CD4-positive, alpha-beta T cell treated with Interleukin-15 for 4 hours (primary cell): ENCODE measurements around the gene HLA-DRA.
A peak's percentile ranks its signal among the peaks of the same experiment; 100 is the strongest.
"Not testable (repeated sequence)": the region's sequence is repeated elsewhere in the genome, so short reads cannot be mapped to it uniquely, and the experiment has no call there.

Experiments used
- DNase-seq: peaks from one replicate; pipeline ENCODE4 v3.0.0-alpha.2; 2020; ENCODE audit warnings: low spot score

Gene HLA-DRA

DNA sequence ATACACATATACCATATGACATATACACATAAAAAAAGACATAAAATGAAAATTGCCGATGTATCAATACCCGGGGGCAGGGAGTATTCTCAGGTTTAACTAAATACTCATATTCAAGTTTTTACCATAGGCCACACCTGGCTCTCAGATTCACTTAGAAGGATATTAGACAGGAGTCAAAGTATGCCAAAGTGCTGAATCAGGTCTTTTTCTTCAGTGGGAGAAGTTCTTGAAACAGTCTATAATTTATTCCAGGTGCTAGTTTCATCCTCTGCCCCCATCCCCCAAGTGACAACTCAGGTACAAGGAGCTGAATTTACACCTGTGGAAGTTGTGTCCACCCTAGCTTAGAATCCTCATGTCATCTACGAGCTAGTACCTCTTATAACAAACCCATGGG, 8.5 kb upstream of the HLA-DRA start:
- DNase-seq, result no peak

DNA sequence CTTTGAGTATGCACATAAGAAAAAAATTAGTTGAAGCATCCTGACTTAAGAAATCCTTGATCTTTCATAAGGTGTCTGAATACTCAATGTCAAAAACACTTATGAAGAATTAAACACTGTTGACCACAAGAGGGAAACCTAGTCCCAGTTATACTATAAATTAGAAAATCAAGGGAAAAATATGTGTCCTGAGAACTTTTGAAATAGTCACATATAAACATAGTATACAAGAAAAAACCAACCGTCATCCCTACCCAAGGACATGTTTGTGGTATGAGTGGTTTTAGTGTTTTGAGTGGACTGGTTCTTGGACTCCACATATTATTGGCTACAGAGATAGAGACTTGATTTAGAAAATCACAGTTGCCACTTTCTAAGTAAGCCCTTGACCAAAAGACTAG, 7.6 kb upstream of the HLA-DRA start:
- peak; percentile 40 for DNase-seq

DNA sequence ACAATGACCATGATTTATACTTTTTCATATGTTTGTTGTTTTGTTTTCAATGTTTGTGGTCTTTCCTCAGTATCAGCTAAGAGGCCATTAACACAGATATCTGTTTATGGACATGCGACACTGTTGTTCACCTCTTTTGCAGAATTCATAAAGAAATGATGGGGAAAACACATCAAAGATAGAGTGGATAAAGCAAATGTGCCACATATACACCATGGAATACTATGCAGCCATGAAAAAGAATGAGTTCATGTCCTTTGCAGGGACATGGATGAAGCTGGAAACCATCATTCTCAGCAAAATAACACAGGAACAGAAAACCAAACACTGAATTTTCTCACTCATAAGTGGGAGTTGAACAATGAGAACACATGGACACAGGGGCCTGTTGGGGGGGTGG, 5.7 kb upstream of the HLA-DRA start:
- DNase-seq, result not testable (repeated sequence)

DNA sequence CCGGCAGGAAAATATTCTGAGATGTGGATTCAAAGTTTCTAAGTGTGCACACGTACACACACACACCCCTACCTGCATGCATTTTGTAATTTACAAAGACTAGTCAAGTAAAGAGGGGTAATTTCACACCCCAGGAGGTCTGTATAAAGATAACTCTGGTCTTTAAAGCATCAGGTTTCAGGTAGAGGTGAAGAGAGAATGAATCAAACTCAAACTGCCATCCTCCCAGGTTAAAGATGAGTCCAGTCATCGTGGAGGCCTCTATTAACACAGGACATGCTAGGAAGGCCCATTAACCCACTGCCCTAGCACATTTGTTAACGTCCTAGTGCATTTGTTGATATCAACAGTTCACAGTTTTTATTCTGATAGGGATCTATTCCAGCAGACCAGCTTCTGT, 3.5 kb upstream of the HLA-DRA start:
- DNase-seq, result no peak

DNA sequence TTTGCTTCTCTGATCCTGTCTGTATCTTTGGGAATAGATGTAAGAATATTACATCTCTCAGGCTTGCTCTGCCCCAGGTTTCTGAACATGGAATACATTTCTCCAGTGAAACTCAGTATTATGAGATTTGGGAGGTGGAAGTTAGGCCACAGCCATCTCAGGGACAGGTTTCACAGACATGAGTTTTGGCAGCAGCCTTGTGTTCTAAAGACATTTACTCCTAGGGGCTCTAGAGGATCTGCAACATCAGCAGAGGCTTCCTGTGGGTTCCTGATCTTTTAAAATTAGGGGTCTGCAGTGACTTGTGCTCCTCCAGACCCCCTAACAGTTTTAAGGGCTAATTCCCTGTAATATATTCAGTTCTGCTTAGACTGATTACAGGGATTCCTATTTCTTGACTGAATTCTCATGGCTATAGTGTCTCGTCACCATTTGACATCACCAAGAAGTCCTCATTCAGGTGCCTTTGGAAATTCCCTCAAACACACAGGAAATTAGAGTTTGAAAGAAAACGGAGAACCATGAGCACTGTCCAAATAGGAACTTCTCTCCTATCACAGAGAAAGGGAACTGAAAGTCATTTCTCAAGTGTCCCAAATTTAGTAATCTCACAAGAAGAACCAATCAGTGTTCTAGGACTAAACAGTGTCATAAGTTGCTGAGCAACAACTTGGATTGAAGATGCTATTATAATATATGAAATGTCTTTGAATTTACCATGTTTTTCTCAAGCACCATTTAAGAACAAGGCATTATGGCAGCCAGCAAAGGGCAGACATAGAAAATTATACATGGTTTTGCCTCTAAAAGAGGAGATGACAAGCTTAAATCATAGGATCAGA, 2.5 kb upstream of the HLA-DRA start:
- DNase-seq, result peak; percentile 39

DNA sequence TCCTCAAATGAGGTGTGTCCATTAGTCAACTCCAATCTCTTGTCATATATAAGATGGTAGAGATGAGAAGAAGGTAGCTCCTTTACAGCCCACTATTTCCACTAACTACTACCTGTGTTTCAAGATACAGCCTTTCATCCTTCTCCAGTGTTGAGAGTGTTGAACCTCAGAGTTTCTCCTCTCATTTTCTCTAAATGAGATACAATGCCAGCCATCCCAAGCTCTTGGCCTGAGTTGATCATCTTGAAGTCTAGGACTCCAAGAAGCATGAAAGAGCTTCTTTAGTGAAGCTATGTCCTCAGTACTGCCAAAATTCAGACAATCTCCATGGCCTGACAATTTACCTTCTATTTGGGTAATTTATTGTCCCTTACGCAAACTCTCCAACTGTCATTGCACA, 548 bp upstream of the HLA-DRA start:
- DNase-seq, result no peak

DNA sequence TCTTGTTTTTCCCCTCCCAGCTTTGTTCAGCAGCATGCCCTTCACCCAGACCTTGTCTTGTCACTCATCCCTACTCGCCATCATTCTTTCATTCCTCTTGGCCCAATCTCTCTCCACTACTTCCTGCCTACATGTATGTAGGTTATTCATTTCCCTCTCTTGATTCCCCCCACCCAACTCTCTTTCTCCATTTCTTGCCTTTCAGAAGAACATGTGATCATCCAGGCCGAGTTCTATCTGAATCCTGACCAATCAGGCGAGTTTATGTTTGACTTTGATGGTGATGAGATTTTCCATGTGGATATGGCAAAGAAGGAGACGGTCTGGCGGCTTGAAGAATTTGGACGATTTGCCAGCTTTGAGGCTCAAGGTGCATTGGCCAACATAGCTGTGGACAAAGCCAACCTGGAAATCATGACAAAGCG, 2.6 kb downstream of the HLA-DRA start:
- no peak for DNase-seq

DNA sequence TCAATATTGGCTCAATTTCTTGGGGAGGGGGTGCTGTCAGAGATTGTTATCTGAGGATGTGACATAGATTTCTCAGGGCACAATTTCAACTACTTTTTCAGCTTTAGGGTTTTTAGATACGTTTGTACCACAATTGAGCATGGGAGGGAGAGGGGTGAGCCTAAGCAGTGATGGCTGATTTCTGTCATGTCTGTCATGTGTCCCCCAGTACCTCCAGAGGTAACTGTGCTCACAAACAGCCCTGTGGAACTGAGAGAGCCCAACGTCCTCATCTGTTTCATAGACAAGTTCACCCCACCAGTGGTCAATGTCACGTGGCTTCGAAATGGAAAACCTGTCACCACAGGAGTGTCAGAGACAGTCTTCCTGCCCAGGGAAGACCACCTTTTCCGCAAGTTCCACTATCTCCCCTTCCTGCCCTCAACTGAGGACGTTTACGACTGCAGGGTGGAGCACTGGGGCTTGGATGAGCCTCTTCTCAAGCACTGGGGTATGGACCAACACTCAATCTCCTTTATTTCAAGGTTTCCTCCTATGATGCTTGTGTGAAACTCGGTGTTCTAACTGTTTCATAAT, 3.4 kb downstream of the HLA-DRA start:
- no peak for DNase-seq

DNA sequence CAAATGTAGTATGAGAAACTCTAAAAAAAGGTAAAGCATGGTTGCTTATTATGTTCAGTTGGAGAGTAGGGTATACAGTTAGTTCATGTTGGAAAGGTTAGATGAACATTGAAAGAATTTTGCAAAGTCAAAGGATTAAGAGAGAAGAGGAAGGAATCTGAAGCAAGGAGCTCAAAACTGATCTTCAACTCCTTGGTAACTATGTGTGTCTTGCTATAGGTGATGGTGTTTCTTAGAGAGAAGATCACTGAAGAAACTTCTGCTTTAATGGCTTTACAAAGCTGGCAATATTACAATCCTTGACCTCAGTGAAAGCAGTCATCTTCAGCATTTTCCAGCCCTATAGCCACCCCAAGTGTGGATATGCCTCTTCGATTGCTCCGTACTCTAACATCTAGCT, 4.7 kb downstream of the HLA-DRA start:
- no peak for DNase-seq

DNA sequence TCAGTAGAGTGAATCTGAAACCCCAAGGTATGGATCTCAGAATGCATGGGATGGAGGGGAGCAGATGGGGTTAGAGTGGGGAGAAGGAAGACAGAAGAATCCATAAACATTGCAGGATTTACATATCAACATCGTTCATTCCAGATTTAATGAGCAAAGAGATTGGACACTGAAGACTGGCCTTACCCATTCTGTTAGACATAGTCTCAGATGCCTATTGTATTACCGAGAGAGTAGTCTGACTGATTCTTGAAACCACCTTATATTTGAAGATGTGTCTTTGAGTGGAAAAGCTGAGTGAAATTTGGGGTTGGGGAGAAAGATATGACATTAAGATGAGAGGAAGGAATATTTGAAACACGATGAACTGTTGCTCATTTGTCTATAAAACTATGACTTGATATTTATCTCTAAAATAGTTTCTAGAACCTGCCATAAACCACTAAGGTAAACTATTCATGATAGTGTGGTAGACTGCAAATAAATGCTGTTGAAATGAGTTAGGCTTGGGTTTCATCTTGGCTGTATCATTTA, 5.7 kb downstream of the HLA-DRA start:
- no peak for DNase-seq

DNA sequence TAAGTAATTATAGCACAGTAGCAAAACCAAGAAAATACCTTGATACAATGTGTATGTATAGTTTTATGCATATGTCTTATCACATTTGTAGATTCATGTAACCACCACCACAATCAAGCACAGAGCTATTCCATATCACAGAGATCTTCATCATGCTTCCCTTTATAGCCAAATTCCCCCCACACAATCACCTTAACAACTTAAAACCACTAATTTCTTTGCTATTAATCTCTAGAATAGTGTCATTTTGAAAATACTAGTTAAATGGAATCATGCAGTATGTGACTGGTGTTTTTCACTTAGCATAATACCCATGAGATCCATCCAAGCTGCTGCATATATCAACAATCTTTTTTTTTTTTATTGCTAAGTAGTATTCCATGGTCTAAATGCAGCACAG, 8.2 kb downstream of the HLA-DRA start:
- no peak for DNase-seq

DNA sequence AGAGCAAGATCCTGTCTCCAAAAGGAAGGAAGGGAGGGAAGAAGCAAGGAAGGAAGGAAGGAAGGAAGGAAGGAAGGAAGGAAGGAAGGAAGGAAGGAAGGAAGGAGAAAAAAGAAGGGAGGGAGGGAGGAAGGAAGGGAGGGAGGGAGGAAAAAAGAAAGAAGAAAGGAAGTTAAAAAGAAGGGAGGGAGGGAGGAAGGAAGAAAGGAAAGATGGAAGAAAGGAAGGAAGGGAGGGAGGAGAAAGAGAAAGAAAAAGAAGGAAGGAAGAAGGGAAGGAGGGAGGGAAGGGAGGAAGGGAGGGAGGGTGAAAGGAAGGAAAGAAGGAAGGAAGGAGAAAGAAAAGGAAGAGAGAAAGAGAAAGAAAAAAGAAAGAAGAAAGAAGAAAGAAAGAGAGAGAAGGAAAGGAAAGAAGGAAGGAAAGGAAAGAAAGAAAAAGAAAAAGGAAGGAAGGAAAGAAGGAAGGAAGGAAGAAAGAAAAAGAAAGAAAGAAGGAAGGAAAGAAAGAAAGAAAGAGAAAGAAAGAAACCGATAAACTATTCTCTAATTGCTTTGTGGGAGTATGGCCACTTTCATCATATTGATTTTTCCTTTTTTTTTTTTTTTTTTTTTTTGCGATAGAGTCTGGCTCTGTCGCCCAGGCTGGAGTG, 9.5 kb downstream of the HLA-DRA start:
- no peak for DNase-seq

DNA sequence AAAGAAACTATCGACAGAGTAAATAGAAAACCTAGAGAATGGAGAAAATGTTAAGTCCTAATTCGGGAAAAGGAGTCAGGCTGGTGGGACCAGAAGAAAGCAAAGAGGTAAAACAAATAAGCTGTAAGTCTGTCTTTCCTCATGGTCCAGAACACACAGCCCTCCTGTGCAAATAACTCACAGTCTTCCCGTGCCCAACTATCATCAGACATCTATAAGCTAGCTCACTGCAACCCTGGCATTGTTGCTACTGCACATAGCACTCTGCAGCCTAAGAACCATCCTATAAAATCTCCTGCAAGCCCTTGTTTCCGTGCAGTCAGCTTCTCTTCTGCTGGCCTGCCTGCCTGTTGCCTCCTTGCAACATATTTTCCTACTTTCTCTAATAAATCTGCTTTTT, 17.4 kb downstream of the HLA-DRA start:
- DNase-seq, result no peak

DNA sequence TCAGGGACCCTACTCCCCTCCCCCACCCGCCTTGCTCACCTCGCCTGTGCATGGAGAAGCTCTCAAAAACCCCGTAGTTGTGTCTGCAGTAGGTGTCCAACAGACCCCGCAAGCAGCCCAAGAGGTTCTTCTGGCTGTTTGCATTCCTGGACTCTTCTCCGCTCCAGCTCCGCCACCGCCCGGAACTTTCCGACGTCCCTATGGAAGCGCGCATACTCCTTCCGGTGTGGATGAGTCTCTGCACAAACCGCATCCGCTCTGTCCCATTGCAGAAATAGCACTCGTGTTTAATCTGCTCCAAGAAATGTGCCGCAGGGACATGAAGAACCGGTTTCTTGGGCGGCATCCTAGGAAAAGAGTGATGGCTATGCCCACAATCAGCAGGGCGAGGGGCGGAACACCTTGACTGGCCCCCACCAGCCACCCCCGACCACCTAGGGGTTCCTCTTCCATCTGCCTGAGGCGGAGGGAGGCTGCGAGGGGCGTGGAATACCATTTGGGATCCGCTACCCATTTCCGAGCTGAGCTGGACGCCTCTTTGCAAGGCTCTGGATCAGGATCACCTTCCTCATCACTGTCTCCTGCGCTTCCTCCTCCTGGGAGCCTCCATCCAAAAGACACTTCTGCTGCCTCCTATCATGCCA, 20.2 kb downstream of the HLA-DRA start:
- no peak for DNase-seq

DNA sequence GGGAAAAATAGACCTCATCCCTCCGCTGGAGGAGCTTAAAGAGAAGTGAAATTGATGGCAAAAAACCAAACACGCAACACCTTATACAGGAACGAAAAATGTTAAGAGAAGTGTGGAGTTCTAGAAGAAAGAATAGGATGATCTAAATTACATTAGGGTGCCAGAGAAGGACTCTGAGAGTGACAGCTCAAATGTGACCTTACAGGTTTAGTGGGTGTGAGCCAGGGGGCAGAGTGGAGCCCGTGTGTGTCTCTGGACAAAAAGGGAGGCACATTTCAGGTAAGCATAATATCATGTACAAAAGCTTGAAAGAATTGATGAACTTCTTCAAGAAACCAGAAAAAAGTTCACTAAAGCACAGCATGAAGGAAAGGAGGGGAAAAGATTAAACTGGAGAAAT, 20.8 kb downstream of the HLA-DRA start:
- DNase-seq, result no peak

DNA sequence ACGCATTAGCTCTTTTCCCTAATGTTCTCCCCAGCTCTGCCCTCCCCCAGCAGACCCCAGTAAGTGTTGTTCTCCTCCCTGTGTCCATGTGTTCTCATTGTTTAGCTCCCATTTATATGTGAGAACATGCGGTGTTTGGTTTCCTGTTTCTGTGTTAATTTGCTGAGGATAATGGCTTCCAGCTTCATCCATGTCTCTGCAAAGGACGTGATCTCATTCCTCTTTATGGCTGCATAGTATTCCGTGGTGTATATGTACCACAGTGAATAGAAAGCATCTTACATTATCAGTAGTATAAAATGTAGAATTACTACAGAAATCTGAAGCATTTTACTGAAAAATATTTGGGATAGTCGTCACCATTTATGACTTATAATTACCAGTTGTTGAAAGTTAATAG, 21.8 kb downstream of the HLA-DRA start:
- no peak for DNase-seq

DNA sequence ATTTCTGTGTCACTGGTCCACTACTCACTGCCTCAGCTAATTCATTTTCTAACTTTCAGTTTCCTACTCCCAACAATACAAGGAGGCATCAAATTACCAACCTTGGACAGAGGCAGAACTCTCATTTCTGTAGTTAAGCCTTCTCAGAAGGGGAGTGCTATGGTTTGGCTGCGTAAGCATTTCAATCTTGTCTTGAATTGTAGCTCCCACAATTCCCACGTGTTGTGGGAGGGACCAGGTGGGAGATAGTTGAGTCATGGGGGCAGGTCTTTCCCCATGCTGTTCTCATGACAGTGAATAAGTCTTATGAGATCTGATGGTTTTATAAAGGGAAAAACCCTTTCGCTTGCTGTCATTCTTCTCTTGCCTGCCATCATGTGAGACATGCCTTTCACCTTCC, 22.9 kb downstream of the HLA-DRA start:
- no peak for DNase-seq

DNA sequence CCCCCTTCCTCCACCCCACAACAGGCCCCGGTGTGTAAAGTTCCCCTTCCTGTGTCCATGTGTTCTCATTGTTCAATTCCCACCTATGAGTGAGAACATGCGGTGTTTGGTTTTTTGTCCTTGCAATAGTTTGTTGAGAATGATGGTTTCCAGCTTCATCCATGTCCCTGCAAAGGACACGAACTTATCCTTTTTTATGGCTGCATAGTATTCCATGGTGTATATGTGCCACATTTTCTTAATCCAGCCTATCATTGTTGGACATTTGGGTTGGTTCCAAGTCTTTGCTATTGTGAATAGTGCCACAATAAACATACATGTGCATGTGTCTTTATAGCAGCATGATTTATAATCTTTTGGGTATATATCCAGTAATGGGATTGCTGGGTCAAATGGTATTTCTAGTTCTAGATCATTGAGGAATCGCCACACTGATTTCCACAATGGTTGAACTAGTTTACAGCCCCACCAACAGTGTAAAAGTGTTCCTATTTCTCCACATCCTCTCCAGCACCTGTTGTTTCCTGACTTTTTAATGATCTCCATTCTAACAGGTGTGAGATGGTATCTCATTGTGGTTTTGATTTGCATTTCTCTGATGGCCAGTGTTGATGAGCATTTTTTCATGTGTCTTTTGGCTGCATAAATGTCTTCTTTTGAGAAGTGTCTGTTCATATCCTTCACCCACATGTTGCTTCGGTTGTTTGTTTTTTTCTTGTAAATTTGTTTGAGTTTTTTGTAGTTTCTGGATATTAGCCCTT, 28.2 kb downstream of the HLA-DRA start:
- not testable (repeated sequence) for DNase-seq

DNA sequence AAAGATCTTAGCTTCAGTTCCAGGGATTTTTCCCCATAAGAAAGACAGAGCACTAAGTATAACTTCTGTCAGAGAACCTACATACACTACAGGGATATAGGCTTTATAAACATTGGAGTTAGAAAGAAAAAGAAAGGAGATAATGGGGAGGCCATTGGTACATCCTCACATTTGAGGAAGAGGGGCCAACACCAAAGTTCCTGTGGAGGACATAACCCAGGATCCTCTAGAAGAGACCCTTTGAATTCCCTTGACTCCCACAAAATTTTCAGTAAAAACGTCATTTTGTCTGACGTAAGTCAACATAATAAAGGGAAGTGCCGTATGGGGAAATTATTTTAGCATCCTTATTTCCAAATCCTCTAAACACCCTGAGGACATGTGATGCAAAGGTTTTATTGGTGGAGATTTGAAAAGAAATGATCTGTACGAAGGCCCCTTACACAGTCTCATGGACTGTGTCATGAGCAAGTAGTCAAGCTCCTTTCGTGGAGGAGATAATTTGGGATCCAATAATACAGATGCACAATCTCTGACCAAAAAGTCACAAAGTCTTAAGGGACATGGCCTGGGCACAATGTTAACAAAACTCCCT, 33.2 kb downstream of the HLA-DRA start:
- no peak for DNase-seq

DNA sequence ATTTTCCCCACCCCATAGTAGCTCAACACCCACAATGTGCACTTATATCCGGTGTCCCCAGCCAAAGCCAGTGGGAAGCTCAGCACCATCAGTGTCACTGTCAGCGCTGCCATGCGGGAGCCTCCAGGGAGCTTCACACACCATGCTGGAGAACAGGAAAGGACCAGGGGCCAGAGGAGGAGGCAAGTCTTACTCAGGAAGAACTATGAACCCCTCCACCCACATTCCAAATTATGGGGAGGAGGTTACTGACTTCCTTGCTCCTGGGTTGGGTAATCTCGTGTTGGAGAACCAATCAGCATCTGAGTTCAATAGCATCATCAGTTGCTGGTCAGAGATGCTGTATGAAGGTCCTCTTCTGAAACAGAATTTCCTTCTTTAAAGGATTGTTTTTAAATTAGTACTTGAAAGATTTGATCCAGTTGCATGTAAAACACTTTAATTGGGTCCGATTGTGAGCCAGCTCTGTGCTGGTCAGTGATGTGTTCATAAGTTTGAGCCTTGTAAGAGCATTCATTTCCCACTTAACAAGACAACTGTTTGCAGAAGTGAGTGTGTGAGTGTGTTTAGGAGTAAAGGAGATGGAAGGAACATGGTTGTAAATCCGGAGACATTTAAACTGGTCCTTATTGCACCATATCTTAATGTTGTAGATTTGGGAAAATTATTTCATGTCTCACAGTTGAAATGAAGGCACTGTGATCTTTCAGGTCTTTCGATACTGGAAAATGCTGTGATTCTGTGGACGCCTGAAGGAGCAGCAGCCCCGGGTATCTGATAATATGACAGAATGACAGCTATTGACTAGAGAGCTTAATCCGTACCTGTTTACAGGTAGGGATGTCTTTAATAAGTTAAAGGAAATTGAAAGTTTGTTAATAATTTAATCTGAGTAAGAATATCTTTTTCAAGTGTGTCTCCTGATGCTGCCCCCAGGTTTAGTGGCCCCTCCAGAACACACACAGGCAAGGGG, 34.0 kb downstream of the HLA-DRA start:
- DNase-seq, result not testable (repeated sequence)
